H1 (cell line): ENCODE results near the gene ZBED1. TPM values are rescaled to one million over a fixed set of nuclear protein-coding genes. Genes with fewer than 3 reads are reported as not detected.

Experiments
- CTCF ChIA-PET: fragments of 300-600 bp; sonication (Branson Sonifier 250); formaldehyde crosslinking; loops from one replicate; lab custom pipeline; 2021; ENCODE audit not compliant: partially characterized antibody; lab: Charles Lee
- POLR2A ChIA-PET: fragments of 300-600 bp; sonication (Branson Sonifier 250); formaldehyde crosslinking; loops from one replicate; lab custom pipeline; 2021; ENCODE audit warnings: inconsistent platforms; ENCODE audit not compliant: partially characterized antibody; lab: Charles Lee
- DNase-seq, 2 experiments: peaks; one replicate each; pipeline versions ENCODE4 v3.0.0 to v3.0.0-alpha.2; 2010 to 2022; ENCODE audit warnings: low spot score in 2 of 2, low read depth in 1 of 2, mixed read lengths in 1 of 2
- FAIRE-seq: peaks from 2 replicates; lab custom pipeline; 2011; peaks lifted over from hg19 to GRCh38; lab: Jason Lieb, UNC
- H2AFZ ChIP-seq: 2 replicates; pipeline ENCODE4 v1.8.1; 2012; ENCODE audit warnings: low read length, inconsistent platforms
- H2AK5ac ChIP-seq: 2 replicates; pipeline ENCODE4 v1.6.1; 2013; ENCODE audit warnings: low read depth, low read length
- H2BK120ac ChIP-seq: replicated peaks from 2 replicates; pipeline ENCODE3; 2013; ENCODE audit warnings: low read depth, low read length, inconsistent platforms
- H2BK12ac ChIP-seq: 2 replicates; pipeline ENCODE4 v1.6.1; 2013; ENCODE audit warnings: low read depth, low read length
- H2BK15ac ChIP-seq: 2 replicates; pipeline ENCODE4 v1.6.1; 2013; ENCODE audit warnings: low read length
- H2BK20ac ChIP-seq: 2 replicates; pipeline ENCODE4 v1.6.1; 2013; ENCODE audit warnings: low read length
- H2BK5ac ChIP-seq: 2 replicates; pipeline ENCODE4 v1.6.1; 2013; ENCODE audit warnings: low read depth, low read length
- H3K14ac ChIP-seq: 2 replicates; pipeline ENCODE4 v1.6.1; 2013; ENCODE audit warnings: inconsistent platforms; ENCODE audit not compliant: insufficient read length
- H3K18ac ChIP-seq: 2 replicates; pipeline ENCODE4 v1.6.1; 2013; ENCODE audit warnings: low read length; ENCODE audit errors: extremely low read depth
- H3K23ac ChIP-seq: 2 replicates; pipeline ENCODE4 v1.6.1; 2013; ENCODE audit warnings: inconsistent platforms; ENCODE audit not compliant: insufficient read length
- H3K23me2 ChIP-seq: 2 replicates; pipeline ENCODE4 v1.6.1; 2013; ENCODE audit warnings: low read depth, low read length
- H3K27ac ChIP-seq: 2 replicates; pipeline ENCODE4 v1.6.1; 2011; ENCODE audit warnings: low read depth, low read length, inconsistent platforms
- H3K27me3 ChIP-seq, 4 experiments: replicated peaks in 1 of 4; 1 replicate in 1 of 4; 2 replicates in 3 of 4; pipeline versions ENCODE4 v1.6.1 to v1.8.1; 2011 to 2013; ENCODE audit warnings: low read length in 3 of 4, mild to moderate bottlenecking in 3 of 4, inconsistent platforms in 2 of 4, mixed read lengths in 2 of 4, moderate library complexity in 1 of 4; ENCODE audit not compliant: control insufficient read depth in 3 of 4, insufficient read depth in 3 of 4; ENCODE audit errors: extremely low read depth in 1 of 4
- H3K36me3 ChIP-seq, 4 experiments: 2 replicates each; pipeline versions ENCODE4 v1.6.1 to v1.8.1; 2011 to 2013; ENCODE audit warnings: mild to moderate bottlenecking in 4 of 4, low read length in 3 of 4, moderate library complexity in 2 of 4, control low read depth in 1 of 4, inconsistent platforms in 1 of 4; ENCODE audit not compliant: insufficient read depth in 4 of 4, control insufficient read depth in 2 of 4
- H3K4ac ChIP-seq: replicated peaks from 2 replicates; pipeline ENCODE3; 2013; ENCODE audit warnings: low read length, low read depth, mixed read lengths, inconsistent platforms; ENCODE audit not compliant: insufficient read length
- H3K4me1 ChIP-seq, 4 experiments: replicated peaks in 1 of 4; 1 replicate in 1 of 4; 2 replicates in 3 of 4; pipeline versions ENCODE4 v1.6.1 to v1.8.1; 2011 to 2013; ENCODE audit warnings: low read length in 3 of 4, inconsistent platforms in 2 of 4, mixed read lengths in 1 of 4; ENCODE audit not compliant: insufficient read depth in 4 of 4, control insufficient read depth in 3 of 4
- H3K4me2 ChIP-seq, 2 experiments: 2 replicates each; pipeline versions ENCODE4 v1.6.1 to v1.8.1; 2011 to 2013; ENCODE audit warnings: low read depth in 2 of 2, low read length in 2 of 2, control low read depth in 1 of 2, inconsistent platforms in 1 of 2, mild to moderate bottlenecking in 1 of 2; ENCODE audit not compliant: insufficient read depth in 1 of 2
- H3K4me3 ChIP-seq, 4 experiments: fragments of 200-600, 300-600 bp in 1 of 4; sonication (generic), shearing (Covaris generic), sonication (Bioruptor Twin) in 1 of 4; 2 replicates each; pipeline versions ENCODE4 v1.5.1 to v1.8.1; 2011 to 2016; ENCODE audit warnings: low read length in 4 of 4, low read depth in 3 of 4, control low read depth in 2 of 4, inconsistent platforms in 2 of 4, mild to moderate bottlenecking in 2 of 4, mixed read lengths in 1 of 4, moderate library complexity in 1 of 4; ENCODE audit not compliant: insufficient read depth in 2 of 4; ENCODE audit errors: extremely low read depth in 1 of 4
- H3K56ac ChIP-seq: replicated peaks from 2 replicates; pipeline ENCODE3; 2013; ENCODE audit warnings: low read depth, mild to moderate bottlenecking, mixed read lengths, low read length, inconsistent platforms; ENCODE audit not compliant: insufficient read length
- H3K79me1 ChIP-seq: 2 replicates; pipeline ENCODE4 v1.6.1; 2013; ENCODE audit warnings: low read depth, low read length, control low read depth
- H3K79me2 ChIP-seq, 2 experiments: 2 replicates each; pipeline versions ENCODE4 v1.6.1 to v1.8.1; 2012 to 2013; ENCODE audit warnings: low read length in 2 of 2, mild to moderate bottlenecking in 2 of 2, inconsistent platforms in 1 of 2; ENCODE audit not compliant: insufficient read depth in 2 of 2, control insufficient read depth in 1 of 2
- H3K9ac ChIP-seq, 4 experiments: replicated peaks in 1 of 4; 1 replicate in 1 of 4; 2 replicates in 3 of 4; pipeline versions ENCODE4 v1.6.1 to v1.8.1; 2011 to 2013; ENCODE audit warnings: low read depth in 3 of 4, low read length in 3 of 4, control low read depth in 2 of 4, mild to moderate bottlenecking in 2 of 4, moderate library complexity in 2 of 4, inconsistent platforms in 1 of 4; ENCODE audit errors: extremely low read depth in 1 of 4
- H3K9me3 ChIP-seq, 2 experiments: 2 replicates each; pipeline versions ENCODE4 v1.6.1 to v1.8.1; 2012 to 2013; ENCODE audit warnings: mild to moderate bottlenecking in 2 of 2, moderate library complexity in 2 of 2, control low read depth in 1 of 2, inconsistent platforms in 1 of 2, low read depth in 1 of 2, low read length in 1 of 2, mixed read lengths in 1 of 2; ENCODE audit not compliant: insufficient read depth in 2 of 2
- H4K20me1 ChIP-seq, 2 experiments: replicated peaks in 1 of 2; 2 replicates each; pipeline versions ENCODE3 to v1.8.1; 2011 to 2013; ENCODE audit warnings: inconsistent platforms in 2 of 2, low read length in 2 of 2, mild to moderate bottlenecking in 1 of 2; ENCODE audit not compliant: insufficient read depth in 2 of 2, control insufficient read depth in 1 of 2
- H4K5ac ChIP-seq: 2 replicates; pipeline ENCODE4 v1.6.1; 2013; ENCODE audit warnings: low read length, low read depth, mixed read lengths, inconsistent platforms; ENCODE audit not compliant: insufficient read length
- H4K8ac ChIP-seq: 2 replicates; pipeline ENCODE4 v1.8.0; 2013; ENCODE audit warnings: mild to moderate bottlenecking, moderate library complexity, low read length, inconsistent platforms; ENCODE audit not compliant: insufficient read depth; ENCODE audit errors: extremely low read depth
- H4K91ac ChIP-seq: replicated peaks from 2 replicates; pipeline ENCODE3; 2013; ENCODE audit warnings: low read length, mixed read lengths, inconsistent platforms; ENCODE audit not compliant: insufficient read length
- BRCA1 ChIP-seq: IDR thresholded peaks from 2 replicates; pipeline ENCODE4 v1.6.1; 2012; ENCODE audit warnings: low read depth, low read length, improper control_type of control experiment
- CREB1 ChIP-seq: IDR thresholded peaks from 2 replicates; pipeline ENCODE4 v1.6.1; 2012; ENCODE audit warnings: inconsistent platforms
- EZH2 ChIP-seq: fragments of 200-600 bp; sonication (generic); IDR thresholded peaks from 2 replicates; pipeline ENCODE4 v1.7.1; 2012; ENCODE audit warnings: low read depth, mild to moderate bottlenecking, moderate library complexity, low read length, inconsistent platforms; ENCODE audit not compliant: severe bottlenecking
- KDM1A ChIP-seq: fragments of 200-600, 300-600 bp; sonication (generic); IDR thresholded peaks from 2 replicates; pipeline ENCODE4 v1.7.1; 2016; ENCODE audit warnings: mild to moderate bottlenecking, low read length, borderline replicate concordance
- RBBP5 ChIP-seq: IDR thresholded peaks from 2 replicates; pipeline ENCODE4 v1.7.1; 2012; ENCODE audit warnings: low read depth, mild to moderate bottlenecking, inconsistent platforms, low read length, moderate library complexity, borderline replicate concordance
- SAP30 ChIP-seq: fragments of 300-600 bp; sonication (generic); IDR thresholded peaks from 2 replicates; pipeline ENCODE4 v1.7.1; 2012; ENCODE audit warnings: low read length, moderate library complexity, mild to moderate bottlenecking, inconsistent platforms; ENCODE audit not compliant: insufficient read depth, insufficient replicate concordance
- SIX5 ChIP-seq: IDR thresholded peaks from 2 replicates; pipeline ENCODE4 v1.6.1; 2011; ENCODE audit warnings: mild to moderate bottlenecking, low read depth, low read length
- TAF7 ChIP-seq: optimal IDR thresholded peaks from 2 replicates; pipeline ENCODE3; 2011; ENCODE audit warnings: low read depth, mild to moderate bottlenecking, inconsistent platforms, low read length, moderate library complexity, borderline replicate concordance
- WGBS, 2 experiments: shearing (Covaris generic) in 1 of 2; methylation state at CpG; one replicate each; pipeline versions ENCODE4 v1.1.6 to v1.1.7; 2013 to 2015; ENCODE audit warnings: low lambda C conversion rate in 2 of 2, mixed read lengths in 2 of 2, inconsistent platforms in 1 of 2, low coverage in 1 of 2, missing lambda C conversion rate in 1 of 2; ENCODE audit not compliant: insufficient replicate concordance in 2 of 2, insufficient coverage in 1 of 2, insufficient read length in 1 of 2; ENCODE audit errors: extremely low coverage in 1 of 2, missing lambda C conversion rate in 1 of 2; 5-methylcytosine and 5-hydroxymethylcytosine counted together
- polyA plus RNA-seq, 7 experiments: library from polyadenylated mRNA; depleted of rRNA in 3 of 7; stranded (reverse) in 5 of 7; unstranded in 2 of 7; fragments of >200 nt in 5 of 7; fragments of 200-250 nt in 2 of 7; gene quantifications; 1 replicate in 5 of 7; 2 replicates in 1 of 7; 4 replicates in 1 of 7; pipeline versions ENCODE4 v1.2.1 to v1.2.3, GENCODE V29; 2011 to 2013; ENCODE audit warnings: missing spikeins in 2 of 7, mixed read lengths in 2 of 7
- total RNA-seq: library from RNA; stranded (reverse); fragmentation: NEBNext Ultra II Directional; extraction: Animal tissue kit (Norgen Biotek cat#: 25700); gene quantifications from 2 replicates; pipeline ENCODE4 v1.2.1, GENCODE V29; 2021

The ZBED1 gene
- total and polyA plus RNA-seq, 2 of the 8 experiments (the other 6 are each of a cell fraction or from before 2014, with no cell fraction given), result 28.5 to 45.8 TPM

- H3K79me1 ChIP-seq, result peaks cover 13% of the 10 kb centered on the region
- no peak overlapping the region for H2BK120ac ChIP-seq
- peaks cover 2% of the 10 kb centered on the region; the same call in 1 of the 2 replicates for H3K23me2 ChIP-seq
- no peak overlapping the region for H2AFZ ChIP-seq
- peaks cover 8 to 84% of the 10 kb centered on the region in 2 experiments for H3K79me2 ChIP-seq
- DNase-seq, result no peak
- H3K23ac ChIP-seq, result no peak overlapping the region
- TF ChIP-seq TAF7 (no peak), EZH2 (no peak), SAP30 (no peak), RBBP5 (no peak), SIX5 (no peak), BRCA1 (no peak), CREB1 (no peak), KDM1A (no peak)
- FAIRE-seq, result no peak
- H4K5ac ChIP-seq, result no peak overlapping the region
- no peak overlapping the region for H3K14ac ChIP-seq
- H3K56ac ChIP-seq, result no peak overlapping the region
- H4K20me1 ChIP-seq, result peaks cover 9 to 11% of the 10 kb centered on the region in 2 experiments
- H3K9ac ChIP-seq, result no peak overlapping the region; a peak in 1 of 7 replicates
- H3K4ac ChIP-seq, result no peak overlapping the region
- 84% methylated on average over 12 of the region's 12 CpGs; no CpG with 5 or more reads in 1 of the 2 experiments for WGBS, 2 experiments
- H3K36me3 ChIP-seq, result peaks cover 10 to 33% (median 23%) of the 10 kb centered on the region in 4 experiments; a peak in 7 of 8 replicates
- H2AK5ac ChIP-seq, result peak overlapping the region; percentile 68; the same call in 1 of the 2 replicates
- CTCF ChIA-PET, result no interaction called here
- peak overlapping the region; percentile 3 to 25; a peak in 3 of 4 replicates for H3K4me2 ChIP-seq
- no peak overlapping the region for H3K4me3 ChIP-seq
- peak overlapping the region; percentile 71; the same call in 1 of the 2 replicates for H2BK12ac ChIP-seq
- H3K27ac ChIP-seq, result peak overlapping the region; percentile 57; the same call in 1 of the 2 replicates
- H3K27me3 ChIP-seq, result no peaks in the 10 kb centered on the region
- no peak overlapping the region for H2BK15ac ChIP-seq
- H3K18ac ChIP-seq, result 0 out of 2 replicates have a peak overlapping the region, but pooled peaks have one; percentile 11
- H4K8ac ChIP-seq, result peak overlapping the region; percentile 16
- H3K9me3 ChIP-seq, result no peaks in the 10 kb centered on the region
- H3K4me1 ChIP-seq, result peaks cover 5 to 13% (median 8%) of the 10 kb centered on the region in 4 experiments
- H2BK5ac ChIP-seq, result peak overlapping the region; percentile 87
- POLR2A ChIA-PET, result no interaction called here
- H4K91ac ChIP-seq, result peak overlapping the region; percentile 25
- H2BK20ac ChIP-seq, result no peak overlapping the region
Measured at GRCh38 chrX:2484256-2484655, 16.5 kb downstream of the ZBED1 start.
